ENCODE results near the gene TIPIN. TPM values are rescaled to one million over a fixed set of nuclear protein-coding genes. Genes with fewer than 3 reads are reported as not detected.

The TIPIN gene
- total RNA-seq (2021) (12.9 and 13.1 TPM in 2 replicates), Bru-seq, nascent RNA (percentile 71 among the genes with signal in this experiment), BruChase-seq, experiment 1, labeled RNA remaining after a 2-hour chase (percentile 54 among the genes with signal in this experiment), BruChase-seq, experiment 2, labeled RNA remaining after a 6-hour chase (percentile 73 among the genes with signal in this experiment)
- long read RNA-seq, transcript TIPIN-201 (8 exons, 1,744 nt): major isoform, 13 of 28 reads
- long read RNA-seq, partial matches to known transcripts: 5 of 28 reads
- long read RNA-seq, other reads (novel, unspliced or antisense): 10 of 28 reads

DNA sequence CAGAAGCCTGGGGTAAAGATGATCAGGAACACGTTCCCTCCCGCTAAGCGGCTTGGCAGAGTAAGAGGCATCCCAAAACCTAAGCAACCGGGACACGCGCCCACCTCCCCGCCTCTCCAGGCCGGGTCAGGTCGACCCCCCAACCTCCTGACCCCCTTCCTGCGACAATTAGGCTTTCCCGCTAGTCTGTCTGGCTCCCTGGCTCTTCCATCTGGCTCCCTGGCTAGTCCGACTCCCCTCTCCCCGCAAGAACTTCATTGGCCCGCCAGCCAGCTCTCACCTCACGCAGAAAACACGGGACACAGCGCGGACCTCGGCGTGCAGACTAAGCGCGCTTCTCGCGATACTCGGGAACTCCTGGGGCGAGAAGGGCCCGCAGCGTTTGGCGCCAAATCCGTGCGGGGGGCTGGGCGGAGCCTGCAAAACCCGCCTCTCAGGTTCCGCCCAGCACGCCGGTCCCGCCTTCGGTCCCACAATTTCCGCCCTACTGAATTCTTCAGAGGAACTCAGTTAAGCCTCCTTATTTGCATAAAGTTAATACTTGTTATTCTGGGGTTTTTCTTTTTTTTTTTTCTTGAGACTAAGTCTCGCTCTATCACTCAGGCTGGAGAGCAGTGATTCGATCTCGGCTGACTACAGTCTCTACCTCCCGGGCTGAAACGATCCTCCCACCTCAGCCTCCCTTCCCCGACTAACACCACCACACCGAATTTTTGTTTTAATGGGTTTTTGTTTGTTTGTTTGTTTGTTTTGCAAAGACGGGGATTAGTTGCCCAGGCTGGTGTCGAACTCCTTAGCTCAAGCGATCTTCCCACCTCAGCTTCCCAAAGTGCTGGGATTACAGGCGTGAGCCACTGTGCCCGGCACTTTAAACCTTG is at the start of gene TIPIN:
Gene TIPIN (minus strand): TSS at position 327 of the 878 bp plus-strand sequence. CDS start 3,738 bp downstream, outside the sequence.
- H3F3A ChIP-seq (ENCODE audit: insufficient read depth, low read depth): peaks cover 11% of the 10 kb centered on the region; the same call in 1 of the 2 replicates
- H3K27me3 ChIP-seq (ENCODE audit: insufficient read depth, low read depth): no peaks in the 10 kb centered on the region
- TF ChIP-seq, protein P1, sequence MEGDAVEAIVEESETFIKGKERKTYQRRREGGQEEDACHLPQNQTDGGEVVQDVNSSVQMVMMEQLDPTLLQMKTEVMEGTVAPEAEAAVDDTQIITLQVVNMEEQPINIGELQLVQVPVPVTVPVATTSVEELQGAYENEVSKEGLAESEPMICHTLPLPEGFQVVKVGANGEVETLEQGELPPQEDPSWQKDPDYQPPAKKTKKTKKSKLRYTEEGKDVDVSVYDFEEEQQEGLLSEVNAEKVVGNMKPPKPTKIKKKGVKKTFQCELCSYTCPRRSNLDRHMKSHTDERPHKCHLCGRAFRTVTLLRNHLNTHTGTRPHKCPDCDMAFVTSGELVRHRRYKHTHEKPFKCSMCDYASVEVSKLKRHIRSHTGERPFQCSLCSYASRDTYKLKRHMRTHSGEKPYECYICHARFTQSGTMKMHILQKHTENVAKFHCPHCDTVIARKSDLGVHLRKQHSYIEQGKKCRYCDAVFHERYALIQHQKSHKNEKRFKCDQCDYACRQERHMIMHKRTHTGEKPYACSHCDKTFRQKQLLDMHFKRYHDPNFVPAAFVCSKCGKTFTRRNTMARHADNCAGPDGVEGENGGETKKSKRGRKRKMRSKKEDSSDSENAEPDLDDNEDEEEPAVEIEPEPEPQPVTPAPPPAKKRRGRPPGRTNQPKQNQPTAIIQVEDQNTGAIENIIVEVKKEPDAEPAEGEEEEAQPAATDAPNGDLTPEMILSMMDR (conservative IDR thresholded peaks at IDR 0.05): no peak
- no peak for TF ChIP-seq EZH2 (IDR thresholded peaks at IDR 0.05; ENCODE audit: low read depth)
- no TSS peak for BruUV-seq (replicated peaks)
- DNase-seq: peak; percentile 76 to 95
- no peaks in the 10 kb centered on the region for H3K36me3 ChIP-seq (ENCODE audit: low read depth)
- ChIA-PET CTCF (interaction anchor here (0.7 kb wide), 1 partner anchor 817 kb away, joined by 6 read pairs; no protein-coding TSS in a partner anchor), POLR2A (ENCODE audit: unreplicated experiment) (interaction anchor here (0.6 to 0.9 kb wide), 3 partner anchors 156 to 778 kb away, joined by 3 to 6 read pairs (median 5); no protein-coding TSS in a partner anchor)
- no peaks in the 10 kb centered on the region for H4K20me1 ChIP-seq (ENCODE audit: insufficient read depth)
- H2AFZ ChIP-seq: peak within 1 kb of the TSS; percentile 97
- H3K9me2 ChIP-seq (ENCODE audit: insufficient read depth): no peaks in the 10 kb centered on the region
- peaks cover 26% of the 10 kb centered on the region for H3K4me1 ChIP-seq (replicated peaks; ENCODE audit: insufficient read depth)
- peak within 1 kb of the TSS; percentile 80 for H3K4me2 ChIP-seq
- H3K9me3 ChIP-seq (ENCODE audit: insufficient read depth, low read depth): no peaks in the 10 kb centered on the region
- peaks cover 14% of the 10 kb centered on the region for H3K79me2 ChIP-seq (ENCODE audit: low read depth)
- intact Hi-C loops (cut with micrococcal nuclease; ENCODE audit: unreplicated experiment): loop anchor here (1.0 kb wide), 2 partner anchors 30 to 141 kb away; partner anchors contain the start of genes MAP2K1 and SNAPC5
- H3K4me3 ChIP-seq: peak within 1 kb of the TSS; percentile 68
- H3K27ac ChIP-seq: 0 out of 2 replicates have a peak within 1 kb of the TSS, but pooled peaks have one; percentile 1

DNA sequence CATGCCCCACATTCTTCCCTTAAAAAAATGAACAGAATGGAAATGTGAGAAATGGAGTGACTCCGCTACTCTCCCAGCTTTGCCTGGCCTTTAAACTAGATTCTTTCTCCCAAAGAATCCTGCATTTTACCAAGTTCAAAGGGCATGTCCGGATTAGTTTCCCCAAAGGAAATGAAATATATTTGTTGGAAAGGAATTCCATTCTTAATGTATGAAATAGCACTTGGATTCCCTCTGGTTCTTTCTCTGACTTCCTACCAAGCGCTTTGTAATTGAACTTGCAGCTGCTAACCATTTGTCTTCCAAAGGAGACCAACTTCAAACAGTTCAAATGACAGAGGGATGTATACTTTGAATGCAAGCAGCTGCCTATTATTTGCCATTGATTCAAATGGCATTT is 49.1 kb upstream of the TIPIN start:
- Histone ChIP-seq H3K4me1 (replicated peaks; ENCODE audit: insufficient read depth) (no peaks in the 10 kb centered on the region), H3K4me3 (no peak overlapping the region), H3F3A (ENCODE audit: insufficient read depth, low read depth) (no peaks in the 10 kb centered on the region), H3K9me2 (ENCODE audit: insufficient read depth) (no peaks in the 10 kb centered on the region), H2AFZ (no peak overlapping the region), H3K4me2 (no peak overlapping the region), H3K36me3 (ENCODE audit: low read depth) (no peaks in the 10 kb centered on the region), H4K20me1 (ENCODE audit: insufficient read depth) (peaks cover 8% of the 10 kb centered on the region), H3K27me3 (ENCODE audit: insufficient read depth, low read depth) (no peaks in the 10 kb centered on the region), H3K9me3 (ENCODE audit: insufficient read depth, low read depth) (no peaks in the 10 kb centered on the region), H3K27ac (no peak overlapping the region), H3K79me2 (ENCODE audit: low read depth) (peaks cover 94% of the 10 kb centered on the region)
- ChIA-PET CTCF (no interaction called here), POLR2A (ENCODE audit: unreplicated experiment) (no interaction called here)
- TF ChIP-seq, protein P1 (conservative IDR thresholded peaks at IDR 0.05): no peak
- TF ChIP-seq EZH2 (IDR thresholded peaks at IDR 0.05; ENCODE audit: low read depth): no peak
- intact Hi-C loops (cut with micrococcal nuclease; ENCODE audit: unreplicated experiment): no loop called here
- DNase-seq: no peak
- BruUV-seq (replicated peaks): no TSS peak

- Histone ChIP-seq H3K4me2 (no peak overlapping the region), H2AFZ (no peak overlapping the region), H3K36me3 (ENCODE audit: low read depth) (no peaks in the 10 kb centered on the region), H3K4me3 (no peak overlapping the region), H3F3A (ENCODE audit: insufficient read depth, low read depth) (no peaks in the 10 kb centered on the region), H4K20me1 (ENCODE audit: insufficient read depth) (peaks cover 8% of the 10 kb centered on the region), H3K4me1 (replicated peaks; ENCODE audit: insufficient read depth) (no peaks in the 10 kb centered on the region), H3K79me2 (ENCODE audit: low read depth) (peaks cover 95% of the 10 kb centered on the region), H3K9me2 (ENCODE audit: insufficient read depth) (no peaks in the 10 kb centered on the region), H3K27me3 (ENCODE audit: insufficient read depth, low read depth) (no peaks in the 10 kb centered on the region), H3K9me3 (ENCODE audit: insufficient read depth, low read depth) (no peaks in the 10 kb centered on the region), H3K27ac (no peak overlapping the region)
- no TSS peak for BruUV-seq (replicated peaks)
- POLR2A ChIA-PET (ENCODE audit: unreplicated experiment): no interaction called here
- TF ChIP-seq, protein P1 (conservative IDR thresholded peaks at IDR 0.05): no peak
- TF ChIP-seq EZH2 (IDR thresholded peaks at IDR 0.05; ENCODE audit: low read depth): no peak
- DNase-seq: no peak
- intact Hi-C loops (cut with micrococcal nuclease; ENCODE audit: unreplicated experiment): no loop called here
- CTCF ChIA-PET: no interaction called here
Observed at GRCh38 chr15:66405007-66405406, 48.5 kb upstream of the TIPIN start.
